Progenitor cell of endocrine pancreas (in vitro differentiated cells): ENCODE measurements around the gene TMTC2. TPM values are rescaled to one million over a fixed set of nuclear protein-coding genes. Genes with fewer than 3 reads are reported as not detected.

ENCODE experiments used
- DNase-seq: peaks from one replicate; pipeline ENCODE4 v3.0.0; 2021; ENCODE audit warnings: low spot score; ENCODE audit not compliant: unreplicated experiment
- H3K27ac Mint-ChIP-seq: 2 replicates; pipeline ENCODE4 v1.8.0; 2021; ENCODE audit warnings: mild to moderate bottlenecking, moderate library complexity, mixed read lengths
- H3K27me3 Mint-ChIP-seq: 2 replicates; pipeline ENCODE4 v1.8.0; 2021; ENCODE audit warnings: mixed read lengths
- H3K36me3 Mint-ChIP-seq: 2 replicates; pipeline ENCODE4 v1.8.0; 2022; ENCODE audit warnings: mixed read lengths; ENCODE audit not compliant: insufficient read depth
- H3K4me1 Mint-ChIP-seq: 2 replicates; pipeline ENCODE4 v1.8.0; 2021; ENCODE audit warnings: low read depth, mixed read lengths
- H3K4me3 Mint-ChIP-seq: 2 replicates; pipeline ENCODE4 v1.8.0; 2021; ENCODE audit warnings: low read depth, mild to moderate bottlenecking, moderate library complexity, mixed read lengths
- H3K9me3 Mint-ChIP-seq: 2 replicates; pipeline ENCODE4 v1.8.0; 2021; ENCODE audit warnings: low read depth, mixed read lengths
- CTCF ChIP-seq: fragments of 200-600 bp; sonication (generic); IDR thresholded peaks from one replicate; pipeline ENCODE4 v1.5.0; 2021; ENCODE audit warnings: antibody characterized with exemption, mild to moderate bottlenecking; ENCODE audit not compliant: unreplicated experiment
- total RNA-seq: library from RNA; stranded (reverse); gene quantifications from 2 replicates; pipeline ENCODE4 v1.2.1, GENCODE V29; 2021

TMTC2 gene
- total RNA-seq, 1 donor from 2014 or later = 15.4 TPM

- Mint-ChIP-seq H3K27ac (no peak overlapping the region), H3K4me3 (no peak overlapping the region), H3K27me3 (no peaks in the 10 kb centered on the region), H3K36me3 (no peaks in the 10 kb centered on the region), H3K9me3 (no peaks in the 10 kb centered on the region), H3K4me1 (peaks cover 1% of the 10 kb centered on the region)
- no peak for DNase-seq
- no peak for TF ChIP-seq CTCF
Observed at GRCh38 chr12:83027021-83027723, 340.5 kb downstream of the TMTC2 start.

DNA sequence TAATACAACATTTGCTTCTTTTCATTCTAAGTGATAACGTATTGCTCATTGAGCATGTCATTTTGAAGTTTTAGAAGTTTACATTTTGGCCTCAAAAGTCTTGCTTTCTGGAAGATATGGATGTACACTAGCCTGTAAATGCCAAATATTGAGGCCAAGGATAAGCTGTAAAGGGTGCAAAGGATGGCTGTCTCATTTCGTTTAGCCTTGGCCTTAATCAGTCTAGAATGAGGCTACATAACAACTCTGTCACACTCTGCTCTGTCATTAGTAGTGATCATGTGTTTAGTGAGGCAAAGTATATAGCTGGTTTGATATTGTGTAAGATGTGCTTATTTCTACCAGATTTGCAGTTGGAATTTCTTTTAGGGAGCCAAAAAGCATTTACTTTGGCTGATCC is 344.5 kb downstream of the TMTC2 start:
- no peak for DNase-seq
- no peak overlapping the region for H3K4me3 Mint-ChIP-seq
- H3K36me3 Mint-ChIP-seq = no peaks in the 10 kb centered on the region
- H3K4me1 Mint-ChIP-seq = peaks cover 1% of the 10 kb centered on the region
- no peaks in the 10 kb centered on the region for H3K9me3 Mint-ChIP-seq
- no peak for TF ChIP-seq CTCF
- H3K27ac Mint-ChIP-seq = no peak overlapping the region
- H3K27me3 Mint-ChIP-seq = no peaks in the 10 kb centered on the region

GRCh38 chr12:83036847-83037246 is 350.1 kb downstream of the TMTC2 start:
- no peak for TF ChIP-seq CTCF
- no peaks in the 10 kb centered on the region for H3K9me3 Mint-ChIP-seq
- no peaks in the 10 kb centered on the region for H3K36me3 Mint-ChIP-seq
- H3K27ac Mint-ChIP-seq = no peak overlapping the region
- DNase-seq = no peak
- H3K27me3 Mint-ChIP-seq = no peaks in the 10 kb centered on the region
- no peaks in the 10 kb centered on the region for H3K4me1 Mint-ChIP-seq
- no peak overlapping the region for H3K4me3 Mint-ChIP-seq

DNA sequence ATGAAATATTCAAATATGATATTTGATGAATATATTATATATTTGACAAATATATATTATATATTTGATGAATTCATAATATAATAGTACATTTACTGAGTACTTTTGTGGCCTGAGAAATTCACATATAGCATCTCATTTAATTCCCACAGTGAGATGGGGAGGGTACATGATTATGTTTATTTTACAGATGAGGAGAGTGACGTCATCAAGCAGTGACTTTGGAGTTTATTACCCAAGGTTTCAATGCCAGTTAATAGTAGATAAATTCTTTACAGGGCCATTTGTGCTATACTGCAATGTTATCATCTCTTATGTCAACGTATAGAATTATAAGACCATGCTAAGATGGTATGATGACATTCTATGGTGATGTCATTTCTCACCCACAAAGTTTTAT is 352.7 kb downstream of the TMTC2 start:
- Mint-ChIP-seq H3K27me3 (no peaks in the 10 kb centered on the region), H3K9me3 (no peaks in the 10 kb centered on the region), H3K36me3 (no peaks in the 10 kb centered on the region), H3K27ac (no peak overlapping the region), H3K4me3 (no peak overlapping the region), H3K4me1 (peaks cover 7% of the 10 kb centered on the region)
- TF ChIP-seq CTCF = no peak
- DNase-seq = no peak

DNA sequence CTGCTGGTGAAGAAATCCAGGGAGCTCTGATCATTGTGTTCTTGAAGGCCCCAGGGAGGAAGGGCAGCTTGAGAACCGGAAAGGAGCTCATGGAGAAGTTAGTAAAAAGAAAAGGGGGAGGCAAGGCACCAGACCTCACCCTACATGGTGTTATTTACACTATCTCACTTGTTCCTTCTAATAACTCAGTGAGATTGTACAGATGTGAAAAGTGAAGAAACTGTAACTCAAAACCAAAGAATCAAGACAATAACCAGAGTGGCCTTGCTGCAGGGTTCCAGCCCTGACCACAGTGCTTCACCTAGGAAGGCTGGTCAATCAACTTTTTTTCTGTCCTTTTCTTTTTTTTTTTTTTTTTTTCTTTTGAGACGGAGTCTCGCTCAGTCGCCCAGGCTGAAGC is 353.6 kb downstream of the TMTC2 start:
- no peak overlapping the region for H3K27ac Mint-ChIP-seq
- no peak for DNase-seq

More for the DNA sequence above, 353.6 kb downstream of the TMTC2 start:
- TF ChIP-seq CTCF = no peak
- Mint-ChIP-seq H3K9me3 (no peaks in the 10 kb centered on the region), H3K4me3 (no peak overlapping the region), H3K36me3 (no peaks in the 10 kb centered on the region), H3K4me1 (peaks cover 7% of the 10 kb centered on the region), H3K27me3 (no peaks in the 10 kb centered on the region)
